Stimulated activated CD8-positive, alpha-beta memory T cell treated with anti-CD3 and anti-CD28 coated beads, Interleukin-4, amount 100 ng/mL, for 4 hours (primary cell): Measurements from ENCODE around the gene FBXL7.

Source experiments
- DNase-seq, 2 donors: peaks; one replicate each; pipeline ENCODE4 v3.0.0-alpha.2; 2020; ENCODE audit warnings: low read depth in 2 of 2, low spot score in 1 of 2

The FBXL7 gene

DNA sequence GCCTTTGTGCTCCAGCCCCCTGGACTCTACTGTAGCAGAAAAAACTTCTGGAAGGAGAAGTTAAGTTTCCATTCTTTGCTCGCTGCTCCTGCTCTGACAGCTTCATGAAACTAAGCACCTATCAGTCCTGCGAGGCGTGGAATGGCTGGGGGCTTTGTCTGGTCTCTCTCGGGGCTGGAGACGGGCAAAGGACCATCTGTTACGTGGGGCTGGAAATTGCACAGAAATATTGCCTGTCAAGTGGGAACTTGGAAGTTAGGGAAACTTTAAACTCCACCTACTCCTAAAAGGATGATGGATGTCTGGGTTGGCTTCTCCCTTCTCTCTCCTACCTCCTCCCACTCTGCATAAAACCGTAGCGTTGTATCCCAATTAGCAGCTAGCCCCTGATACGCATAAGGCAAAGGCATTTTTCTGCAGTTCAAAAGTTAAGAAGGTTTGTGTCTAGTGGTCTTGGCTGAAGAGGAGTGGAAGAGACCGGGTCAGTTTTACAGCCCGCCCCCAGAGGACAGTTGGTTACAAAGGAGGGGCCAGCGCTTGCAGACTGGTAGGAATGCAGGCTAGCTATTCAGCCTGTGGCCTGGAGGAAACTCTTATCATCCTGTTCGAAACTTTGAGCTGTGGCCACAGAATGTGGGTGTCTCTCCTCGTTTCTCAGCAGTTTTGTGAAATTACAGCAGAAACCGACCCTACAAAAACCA, 1.3 kb downstream of the FBXL7 start:
- no peak for DNase-seq

DNA sequence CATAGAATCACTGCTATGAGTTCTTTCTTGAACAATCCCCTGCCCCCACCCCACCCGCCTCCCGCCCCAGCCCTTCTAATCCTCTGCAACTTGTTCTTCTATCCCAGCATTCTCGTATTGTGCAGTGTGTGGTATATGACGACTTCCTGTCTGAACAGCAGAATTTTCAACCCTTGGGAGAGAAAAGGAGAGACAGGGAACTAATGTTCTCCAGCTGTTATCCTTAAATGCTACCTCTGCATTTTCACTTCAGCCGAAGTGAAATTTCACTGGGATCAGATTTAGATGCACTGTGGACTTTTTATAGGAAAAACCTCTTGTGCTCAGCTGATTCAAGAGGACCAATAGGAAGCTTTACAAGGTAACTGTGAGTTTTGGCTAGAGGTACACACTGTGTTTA, 2.2 kb downstream of the FBXL7 start:
- DNase-seq = no peak

DNA sequence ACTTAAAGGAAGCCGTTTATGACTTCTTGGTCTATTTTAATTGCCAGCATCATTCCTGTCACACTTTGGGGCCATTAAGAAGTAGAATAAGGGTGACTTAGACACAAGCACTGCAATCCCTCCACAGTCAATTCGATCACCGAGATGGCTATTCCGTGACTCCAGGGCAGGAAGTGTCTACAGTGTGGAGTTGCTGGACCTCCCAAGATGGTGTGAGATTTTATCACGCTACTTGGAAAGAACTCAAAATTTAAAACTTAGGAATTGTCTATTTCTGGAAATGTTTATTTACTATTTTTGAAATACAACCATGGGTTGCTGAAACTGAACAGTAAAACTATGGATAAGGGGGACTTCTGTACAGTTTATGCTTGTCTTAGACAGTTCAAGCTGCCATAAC, 6.2 kb downstream of the FBXL7 start:
- no peak for DNase-seq

DNA sequence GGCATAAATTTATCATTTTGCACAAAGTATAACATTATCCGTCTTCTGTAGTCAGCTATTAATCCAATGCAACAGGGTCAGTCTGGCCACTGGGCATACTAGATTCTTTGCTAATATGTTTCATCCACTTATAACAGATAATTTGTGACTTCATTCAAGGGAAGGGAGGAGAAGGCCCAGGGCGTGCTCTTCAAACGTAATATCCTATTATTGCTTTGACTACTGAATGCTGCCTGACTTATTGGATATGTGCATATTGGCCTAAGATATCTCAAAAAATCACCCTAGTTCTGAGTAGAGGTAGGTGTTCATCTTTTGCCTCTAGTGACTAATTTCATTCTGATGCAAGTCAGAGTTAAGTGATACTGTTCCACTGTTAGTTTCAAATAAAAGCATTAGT, 6.9 kb downstream of the FBXL7 start:
- DNase-seq = no peak

DNA sequence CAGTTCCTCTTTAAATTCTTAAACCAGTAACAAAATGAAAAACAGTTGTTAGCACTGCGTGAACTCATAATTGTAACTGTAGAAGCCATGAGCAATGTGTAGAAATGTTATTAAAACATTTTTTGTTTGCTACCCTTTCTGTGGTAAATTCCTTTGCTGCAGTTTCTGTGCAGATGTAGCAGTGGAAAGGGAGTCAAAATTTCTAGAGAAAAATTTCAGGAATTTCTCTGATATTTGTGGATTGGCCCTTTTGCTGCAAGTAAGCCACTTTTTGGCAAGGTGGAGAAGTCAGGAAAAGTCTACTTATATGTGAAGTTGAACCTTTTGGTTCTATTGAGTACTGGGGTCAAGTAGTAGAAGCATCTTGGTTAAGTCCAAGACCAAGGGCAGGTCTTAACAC, 10.1 kb downstream of the FBXL7 start:
- no peak for DNase-seq

DNA sequence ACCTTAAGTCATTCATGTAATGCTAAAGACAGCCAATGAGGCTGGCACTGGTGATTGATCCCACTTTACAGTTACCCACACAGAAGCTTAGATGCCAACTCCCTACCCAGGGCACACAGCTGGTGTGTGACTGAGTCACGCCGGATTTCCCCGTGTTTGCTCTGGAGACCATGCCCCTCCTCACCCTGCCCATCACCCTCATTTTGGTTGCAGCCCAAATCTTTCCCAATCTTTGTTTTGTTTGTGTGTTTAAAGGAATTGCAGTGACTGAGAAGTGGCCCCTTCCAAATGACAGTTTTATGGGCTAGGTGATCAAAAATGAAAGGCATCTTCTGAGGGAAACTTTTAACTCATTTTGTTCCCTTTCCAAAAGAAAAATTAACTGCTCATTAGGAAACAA, 10.9 kb downstream of the FBXL7 start:
- DNase-seq = no peak

DNA sequence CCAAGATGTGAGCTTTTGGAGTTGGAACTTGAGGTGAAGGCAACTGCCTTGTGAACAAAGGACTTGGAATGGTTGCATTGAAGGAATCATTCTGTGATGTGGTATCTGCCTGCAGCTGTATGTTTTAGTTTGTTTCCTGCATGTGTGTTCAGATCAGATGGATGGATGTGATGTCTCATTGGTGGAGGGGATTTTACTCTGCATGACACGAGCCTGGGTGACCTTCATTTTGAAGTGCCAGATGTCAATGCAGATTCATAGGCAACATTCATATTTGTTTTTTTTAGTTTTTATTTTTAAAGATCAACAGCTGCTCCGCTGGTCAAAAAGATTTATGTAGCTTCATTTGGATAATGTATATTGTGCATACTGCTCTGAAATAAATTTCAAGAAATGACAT, 13.5 kb downstream of the FBXL7 start:
- no peak for DNase-seq

DNA sequence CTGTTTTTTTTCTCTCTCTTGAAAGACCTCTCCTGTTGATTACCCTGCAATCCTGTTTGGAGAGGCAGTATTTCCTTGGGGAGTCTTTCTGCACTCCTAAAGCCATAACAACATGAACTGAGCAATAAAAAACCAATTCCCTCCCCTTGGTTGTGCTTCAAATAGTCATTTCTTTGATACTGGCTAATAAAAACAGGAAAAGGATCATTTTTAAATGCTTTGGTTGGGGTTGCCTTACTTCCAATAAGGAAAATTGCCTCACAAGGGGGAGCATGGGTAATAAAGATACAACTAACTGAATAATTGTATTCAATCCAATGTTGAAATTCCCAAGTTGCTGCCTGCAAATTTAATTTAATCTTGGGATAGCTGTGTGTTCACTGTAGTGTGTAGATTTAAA, 13.9 kb downstream of the FBXL7 start:
- no peak for DNase-seq

DNA sequence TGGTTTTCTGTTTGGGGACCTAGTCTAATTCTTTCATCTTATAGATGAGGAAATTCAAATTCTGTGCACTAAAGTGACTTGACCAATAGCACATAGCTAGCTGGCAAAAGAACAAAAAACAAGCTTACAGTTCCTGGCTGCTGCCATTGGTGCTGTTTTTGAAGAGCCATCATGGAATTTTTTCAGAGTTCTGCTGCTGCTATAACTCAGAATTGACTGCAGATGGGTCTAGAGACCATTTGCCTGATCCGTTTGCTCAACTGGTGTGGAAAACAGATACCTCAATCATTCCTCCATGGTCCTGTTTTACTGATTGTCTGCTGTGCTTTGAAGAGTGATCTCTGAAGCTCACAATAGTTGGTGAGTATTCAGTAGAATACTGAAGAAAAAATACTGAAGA, 15.2 kb downstream of the FBXL7 start:
- DNase-seq = no peak

DNA sequence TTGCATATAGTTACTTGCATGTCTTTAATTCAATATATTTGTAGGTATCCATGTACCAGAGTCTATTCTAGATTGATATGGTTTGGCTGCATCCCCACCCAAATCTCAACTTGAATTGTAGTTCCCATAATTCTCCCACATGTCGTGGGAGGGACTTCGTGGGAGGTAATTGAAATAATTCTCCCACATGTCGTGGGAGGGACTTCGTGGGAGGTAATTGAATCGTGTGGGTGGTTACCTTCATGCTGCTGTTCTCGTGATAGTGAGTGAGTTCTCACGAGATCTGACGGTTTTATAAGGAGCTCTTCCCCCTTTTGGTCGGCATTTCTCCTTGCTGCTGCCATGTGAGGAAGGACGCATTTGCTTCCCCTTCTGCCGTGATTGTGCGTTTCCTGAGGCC, 16.5 kb downstream of the FBXL7 start:
- no peak for DNase-seq

DNA sequence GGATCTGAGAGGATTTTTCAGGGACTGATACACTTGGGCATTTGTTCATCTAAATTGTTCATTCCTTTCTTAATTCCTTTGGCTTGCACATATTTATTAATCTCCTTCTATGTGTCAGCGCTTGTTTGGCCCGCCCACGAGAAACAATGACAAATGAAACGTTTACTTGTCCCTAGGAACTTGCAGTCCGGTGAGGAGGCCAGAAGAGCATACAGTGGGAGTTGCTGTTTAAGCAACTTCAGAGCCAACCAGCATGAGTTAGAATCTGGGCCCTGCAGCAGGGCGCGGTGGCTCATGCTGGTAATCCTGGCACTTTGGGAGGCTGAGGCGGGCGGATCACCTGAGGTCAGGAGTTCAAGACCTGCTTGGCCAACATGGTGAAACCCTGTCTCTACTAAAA, 18.8 kb downstream of the FBXL7 start:
- DNase-seq = no peak

DNA sequence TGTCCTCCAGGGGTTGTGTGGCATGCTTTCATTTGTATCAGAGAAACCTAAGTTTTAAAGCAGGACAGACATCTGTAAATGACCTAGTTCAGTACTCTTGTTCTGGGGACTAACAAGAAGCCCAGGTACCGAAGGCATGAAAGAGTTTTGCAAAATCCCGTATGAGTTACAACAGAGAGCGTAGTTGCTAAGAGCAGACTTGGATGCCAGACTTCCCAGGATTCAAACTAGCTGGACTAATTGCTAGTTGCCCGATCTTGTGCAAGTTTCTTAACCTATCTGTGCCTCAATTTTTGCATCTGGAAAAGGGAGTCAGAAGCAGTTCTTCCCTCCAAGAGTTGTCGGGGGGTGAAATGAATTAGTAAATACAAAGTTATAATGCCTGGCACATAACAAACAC, 20.9 kb downstream of the FBXL7 start:
- no peak for DNase-seq

DNA sequence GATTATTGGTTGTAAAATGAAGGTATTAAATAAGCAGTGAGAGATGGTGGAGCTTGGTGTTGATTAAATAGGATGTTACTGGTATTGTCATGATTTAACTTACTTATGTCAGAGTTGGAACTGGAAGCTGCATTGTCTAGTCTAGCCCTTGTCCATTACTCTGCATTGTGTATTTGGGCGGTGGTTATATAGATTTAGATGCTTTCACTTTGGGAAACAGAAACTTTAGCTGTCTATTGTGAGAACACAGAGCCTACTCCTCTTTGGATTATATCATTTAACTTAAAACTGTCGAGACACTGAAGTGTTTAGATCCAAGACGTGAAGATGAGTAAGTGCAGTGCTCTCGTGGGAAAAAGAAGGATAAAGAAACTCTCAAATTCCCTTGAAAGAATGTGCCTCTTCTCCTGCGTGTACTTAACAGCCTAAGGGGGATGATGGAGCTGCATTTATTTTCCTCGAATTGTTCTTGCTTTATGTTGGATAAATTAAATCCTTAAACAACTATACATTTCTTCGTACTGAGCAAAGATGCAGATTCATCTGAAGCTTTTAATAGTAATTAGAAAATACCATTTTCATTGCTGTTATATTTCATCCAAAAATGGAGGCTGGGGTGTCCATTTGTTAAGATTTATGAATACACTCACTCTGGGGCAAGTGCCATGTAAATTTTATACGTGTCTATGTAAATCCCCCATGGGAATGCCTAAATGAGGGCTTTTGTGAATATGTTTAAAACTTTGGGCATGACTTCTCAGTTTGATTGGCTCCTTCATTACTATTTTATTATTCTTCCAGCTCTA, 21.6 kb downstream of the FBXL7 start:
- DNase-seq = no peak

DNA sequence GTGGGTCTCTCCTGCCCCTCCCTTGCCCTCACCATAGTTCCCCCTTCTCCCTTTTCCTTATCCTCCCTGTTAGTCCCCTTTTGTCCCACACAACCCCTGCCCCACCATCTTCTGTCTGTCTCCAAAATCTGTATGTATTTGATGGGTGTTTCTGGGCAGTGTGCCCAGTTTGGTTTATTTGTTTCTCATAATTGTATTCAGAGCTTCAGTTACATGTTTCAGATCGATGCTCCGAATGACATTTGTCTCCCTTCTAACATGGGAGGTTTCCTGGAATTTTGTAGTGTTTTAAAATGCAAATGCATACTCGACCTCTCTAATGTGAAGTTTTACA, 22.2 kb downstream of the FBXL7 start:
- DNase-seq = no peak

DNA sequence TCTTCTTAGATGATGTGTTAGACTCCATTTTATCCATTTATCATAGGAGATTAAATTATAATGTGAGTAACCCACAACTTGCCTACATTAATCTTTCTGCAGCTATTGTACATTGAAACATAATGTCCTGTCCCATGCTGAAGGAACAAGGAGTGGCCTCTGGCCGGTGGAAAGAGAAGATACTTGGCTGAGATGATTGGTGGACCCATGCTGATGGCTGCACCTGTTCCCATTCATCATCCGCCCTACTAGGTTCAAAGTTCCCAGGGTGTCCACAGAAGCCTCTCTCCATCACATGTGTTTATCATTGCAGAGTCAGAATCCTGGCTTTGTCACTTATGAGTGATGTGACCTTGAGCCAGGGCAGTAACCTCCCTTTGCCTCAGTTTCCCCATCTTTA, 24.7 kb downstream of the FBXL7 start:
- DNase-seq = no peak

DNA sequence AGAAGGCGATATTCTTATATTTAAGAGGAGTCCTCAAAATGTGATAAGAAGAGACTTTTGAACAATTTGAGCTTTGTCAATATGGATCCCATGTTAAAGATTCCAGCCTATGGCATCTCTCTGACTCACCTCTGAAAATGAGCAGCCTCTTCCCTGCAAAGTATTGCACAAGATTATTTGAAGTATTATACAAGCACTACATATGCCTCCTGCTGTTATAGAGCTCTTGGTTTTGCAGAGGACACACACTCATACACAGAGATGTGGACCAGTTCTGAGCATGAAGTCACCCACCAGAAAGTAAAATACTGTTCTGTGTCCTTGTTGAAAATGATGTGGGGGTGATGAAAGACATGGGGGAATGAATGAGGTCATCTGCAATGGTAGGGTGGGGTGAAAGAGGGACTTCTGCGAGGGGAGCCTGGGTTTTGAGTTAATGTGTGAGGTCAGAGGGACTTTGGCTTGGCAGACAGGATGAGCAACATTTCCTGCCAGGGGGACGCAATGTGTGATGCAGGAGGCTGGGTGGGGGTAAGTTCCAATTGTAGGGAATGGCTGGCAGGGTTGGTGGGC, 25.8 kb downstream of the FBXL7 start:
- no peak for DNase-seq

DNA sequence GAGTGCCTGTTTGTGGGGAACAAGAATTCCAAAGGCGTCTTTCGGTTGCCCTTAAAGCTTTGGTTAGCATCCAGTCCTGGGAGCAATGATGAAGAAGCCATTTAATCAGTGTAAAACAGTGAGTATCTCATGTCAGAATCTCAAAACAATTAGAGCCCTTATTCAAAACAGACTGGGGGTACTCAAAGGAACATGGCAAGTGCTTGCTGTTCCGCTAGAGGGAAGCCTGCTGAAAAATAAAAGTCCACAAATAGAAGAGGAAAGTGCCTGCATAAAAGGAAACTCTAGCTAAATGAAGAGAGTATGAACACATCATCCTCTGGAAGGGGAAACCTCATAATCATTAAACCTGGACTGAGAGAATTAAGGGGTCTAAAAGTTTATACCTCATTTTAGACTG, 26.4 kb downstream of the FBXL7 start:
- no peak for DNase-seq

DNA sequence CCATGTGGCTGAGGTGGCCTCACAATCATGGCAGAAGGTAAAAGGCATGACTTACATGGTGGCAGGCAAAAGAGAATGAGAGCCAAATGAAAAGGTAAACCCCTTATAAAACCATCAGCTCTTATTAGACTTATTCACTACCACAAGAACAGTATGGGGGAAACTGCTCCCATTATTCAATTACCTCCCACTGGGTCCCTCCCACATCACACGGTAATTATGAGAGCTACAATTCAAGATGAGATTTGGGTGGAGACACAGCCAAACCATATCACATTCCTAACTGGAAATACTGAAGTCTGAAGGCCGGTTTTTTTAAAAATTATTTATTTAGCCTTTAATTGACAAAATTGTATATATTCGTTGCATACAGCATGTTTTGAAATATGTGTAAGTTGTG, 28.5 kb downstream of the FBXL7 start:
- no peak for DNase-seq

DNA sequence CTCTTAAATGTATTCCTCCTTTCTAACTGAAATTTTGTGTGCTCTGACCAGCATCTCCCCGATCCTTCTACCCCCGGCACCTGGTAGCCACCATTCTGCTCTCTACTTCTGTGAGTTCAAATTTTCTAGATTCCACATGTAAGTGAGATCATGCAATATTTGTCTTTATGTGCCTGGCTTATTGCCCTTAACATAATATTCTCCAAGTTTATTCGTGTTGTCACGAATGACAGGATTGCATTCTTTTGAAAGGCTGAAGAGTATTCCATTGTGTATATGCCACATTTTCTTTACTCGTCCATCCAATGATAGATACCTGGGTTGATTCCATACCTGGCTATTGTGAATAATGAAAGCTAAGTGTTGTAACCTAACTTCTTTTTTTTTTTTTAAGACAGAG, 29.0 kb downstream of the FBXL7 start:
- DNase-seq = no peak

DNA sequence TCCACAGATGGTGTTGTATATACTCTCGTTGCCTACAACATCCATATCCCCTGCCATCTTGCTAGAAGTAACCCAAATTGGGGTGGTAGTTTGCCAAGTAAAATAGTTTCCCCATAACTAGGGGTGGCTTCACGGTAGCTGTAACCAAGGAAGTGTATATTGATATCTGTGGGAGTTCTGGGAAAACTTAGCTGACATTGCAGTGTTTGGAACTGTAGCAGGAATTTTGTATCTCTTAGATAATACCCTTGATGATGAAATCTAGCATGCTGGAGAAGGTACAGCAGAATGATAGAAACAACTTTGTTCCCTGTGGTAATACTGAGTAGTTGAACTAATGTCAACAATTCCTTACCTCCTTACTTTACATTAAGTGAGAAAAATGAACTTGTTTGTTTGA, 29.8 kb downstream of the FBXL7 start:
- no peak for DNase-seq

DNA sequence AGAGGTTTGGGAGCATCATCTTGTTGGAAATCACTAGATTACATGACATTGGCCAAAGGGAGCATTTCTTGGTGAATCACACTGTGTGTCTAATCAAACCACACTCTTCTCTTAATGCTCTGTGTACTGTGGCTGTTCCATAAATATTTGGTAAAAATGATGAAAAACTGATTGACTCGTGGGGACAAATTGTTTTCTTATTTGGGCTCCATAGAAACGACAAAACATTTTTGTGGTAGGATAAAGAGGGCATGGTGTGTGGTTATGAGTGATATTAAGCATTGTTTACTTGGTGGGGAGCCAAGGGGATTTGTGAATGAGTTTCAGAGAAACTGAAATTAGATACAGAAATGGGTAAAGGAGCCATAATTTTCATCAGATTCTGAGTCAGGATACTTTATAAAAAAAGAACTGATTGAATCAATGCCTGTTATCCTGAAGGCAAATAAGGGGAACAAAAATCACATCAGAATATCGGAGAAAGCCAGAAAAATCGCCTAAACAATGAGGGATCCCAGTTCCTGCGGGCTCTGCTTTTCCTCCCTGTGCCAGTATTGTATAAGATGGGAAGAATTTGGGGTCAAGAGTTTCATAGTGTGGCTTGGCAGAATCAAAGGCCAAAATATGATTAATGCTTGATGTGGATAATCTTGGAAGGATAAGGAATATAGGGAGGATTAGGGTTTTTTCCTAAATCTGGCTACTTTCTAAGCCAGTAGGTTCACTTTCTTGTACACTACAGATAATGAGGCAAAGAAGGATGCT, 33.3 kb downstream of the FBXL7 start:
- no peak for DNase-seq

DNA sequence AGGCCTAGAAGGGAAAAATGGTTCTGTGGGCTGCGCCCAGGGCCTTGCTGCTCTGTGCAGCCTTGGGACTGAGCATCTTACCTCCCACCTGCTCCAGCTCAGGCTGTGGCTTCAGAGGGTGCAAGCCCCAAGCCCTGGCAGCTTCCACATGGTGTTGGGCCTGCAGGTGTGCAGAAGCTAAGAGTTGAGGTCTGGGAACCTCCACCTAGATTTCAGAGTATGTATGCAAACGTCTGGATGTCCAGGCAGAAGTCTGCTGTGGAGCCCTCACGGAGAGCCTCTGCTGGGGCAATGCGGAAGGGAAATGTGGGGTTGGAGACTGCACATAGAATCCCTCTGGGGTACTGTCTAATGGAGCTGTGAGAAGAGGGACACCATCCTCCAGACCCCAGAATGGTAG, 36.0 kb downstream of the FBXL7 start:
- no peak for DNase-seq
